GM10847 (cell line): Measurements from ENCODE around the gene RET.

Experiments
- POLR2A ChIP-seq: IDR thresholded peaks from 2 replicates; pipeline ENCODE4 v1.6.1; 2011; ENCODE audit not compliant: insufficient read length; ENCODE audit errors: extremely low read depth

Gene RET

DNA sequence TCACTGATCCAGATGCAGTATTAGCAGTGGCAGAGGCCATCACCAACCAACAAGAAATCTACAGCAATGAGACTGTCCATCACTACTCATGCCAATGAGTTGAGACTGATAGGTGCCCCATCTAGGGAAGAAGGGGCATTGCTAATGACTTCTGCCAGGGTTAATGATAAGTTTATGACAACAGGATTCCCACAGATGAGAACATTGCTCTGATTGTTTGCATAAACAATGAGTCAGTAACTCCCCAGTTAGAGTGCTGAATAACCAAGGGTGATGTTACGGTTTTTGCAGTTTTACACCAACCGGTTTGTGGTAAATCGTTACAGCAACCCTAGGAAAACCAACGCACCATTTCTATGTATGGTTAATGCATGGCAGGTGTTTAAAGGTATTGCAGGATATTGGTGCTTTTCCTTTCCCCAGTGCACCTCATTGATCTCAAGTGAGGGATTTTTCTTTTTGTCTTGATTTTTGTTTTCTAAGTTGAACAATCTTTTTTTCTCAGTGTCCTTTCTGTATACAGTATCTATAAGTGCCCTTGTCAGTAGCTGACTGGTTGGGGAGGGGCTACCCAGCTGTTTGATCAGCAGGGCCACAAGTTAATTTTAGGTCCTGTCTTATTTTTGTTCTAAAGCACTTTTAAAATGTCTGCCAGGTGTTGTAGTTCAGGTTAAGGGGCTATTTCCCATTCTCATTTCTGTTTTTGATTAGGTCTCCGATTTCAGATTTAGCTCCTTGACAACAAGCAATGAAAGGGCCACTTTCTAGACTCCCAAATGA is 57.4 kb downstream of the RET start:
- TF ChIP-seq POLR2A: no peak

- no peak for TF ChIP-seq POLR2A
Observed at GRCh38 chr10:43135064-43135463, 58.2 kb downstream of the RET start.

DNA sequence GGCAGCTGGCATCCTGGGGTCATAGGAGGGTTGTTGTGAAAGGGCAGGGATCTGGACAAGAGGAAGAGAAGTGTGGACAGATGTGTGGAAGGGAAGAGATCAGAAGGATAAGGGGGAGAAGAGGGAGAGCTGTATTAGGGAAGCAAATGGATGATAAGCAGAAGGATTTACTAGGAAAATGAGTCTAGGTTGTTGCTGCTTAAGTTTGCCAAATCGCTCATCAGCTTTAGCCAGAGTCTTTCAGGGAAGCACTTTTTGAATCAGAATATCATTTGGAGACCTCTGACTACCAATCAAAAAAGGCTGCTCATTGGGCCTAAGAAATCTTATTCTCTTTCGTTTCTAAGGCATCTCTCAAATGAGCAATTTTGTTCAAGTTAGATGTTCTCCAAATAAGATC is 58.8 kb downstream of the RET start:
- no peak for TF ChIP-seq POLR2A

GRCh38 chr10:43136432-43136831 is 59.6 kb downstream of the RET start:
- TF ChIP-seq POLR2A: no peak

DNA sequence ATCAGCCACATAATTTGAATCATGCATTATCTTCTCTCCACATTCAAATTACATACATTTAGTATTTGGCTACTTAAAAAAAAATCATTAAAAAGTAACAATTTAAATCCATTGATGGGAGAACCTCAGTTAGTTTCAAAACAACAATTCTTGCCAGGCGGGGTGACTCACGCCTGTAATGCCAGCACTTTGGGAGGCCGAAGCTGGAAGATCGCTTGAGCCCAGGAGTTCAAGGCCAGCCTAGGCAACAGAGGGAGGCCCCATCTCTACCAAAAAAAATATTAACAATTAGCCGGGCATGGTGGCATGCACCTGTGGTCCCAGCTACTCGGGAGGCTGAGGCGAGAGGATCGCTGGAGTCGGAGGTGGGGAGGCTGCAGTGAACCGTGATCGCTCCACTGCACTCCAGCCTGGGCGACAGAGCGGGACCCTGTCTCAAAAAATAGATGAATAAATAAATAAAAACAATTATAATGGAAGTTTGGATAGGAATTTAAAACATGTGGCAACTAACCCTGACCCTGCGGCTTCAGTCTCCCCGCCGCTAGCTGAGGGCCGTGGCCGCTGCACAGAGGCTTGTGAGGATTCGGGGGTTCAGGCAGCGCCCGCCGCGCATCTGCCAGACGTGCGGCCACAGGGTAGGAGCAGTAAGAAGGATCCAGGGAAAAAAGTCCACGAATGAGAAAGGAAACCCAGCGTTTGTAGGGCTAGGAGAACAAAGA is 60.3 kb downstream of the RET start:
- no peak for TF ChIP-seq POLR2A

DNA sequence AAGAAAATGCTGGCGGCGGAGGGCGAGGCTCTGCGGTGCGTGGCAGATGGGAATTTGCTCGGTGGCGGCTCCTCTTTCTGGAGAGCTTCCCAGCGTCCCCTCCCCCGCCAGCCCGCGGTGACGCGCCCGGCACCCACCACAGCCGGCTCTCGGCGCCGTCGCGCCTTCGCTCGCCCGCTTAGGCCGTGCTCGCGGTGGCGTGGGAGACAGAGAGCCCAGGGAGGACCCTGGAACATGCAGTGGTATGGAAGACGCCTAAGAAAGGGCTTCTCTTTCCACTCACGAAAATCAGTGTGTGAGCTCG is 60.8 kb downstream of the RET start:
- no peak for TF ChIP-seq POLR2A

DNA sequence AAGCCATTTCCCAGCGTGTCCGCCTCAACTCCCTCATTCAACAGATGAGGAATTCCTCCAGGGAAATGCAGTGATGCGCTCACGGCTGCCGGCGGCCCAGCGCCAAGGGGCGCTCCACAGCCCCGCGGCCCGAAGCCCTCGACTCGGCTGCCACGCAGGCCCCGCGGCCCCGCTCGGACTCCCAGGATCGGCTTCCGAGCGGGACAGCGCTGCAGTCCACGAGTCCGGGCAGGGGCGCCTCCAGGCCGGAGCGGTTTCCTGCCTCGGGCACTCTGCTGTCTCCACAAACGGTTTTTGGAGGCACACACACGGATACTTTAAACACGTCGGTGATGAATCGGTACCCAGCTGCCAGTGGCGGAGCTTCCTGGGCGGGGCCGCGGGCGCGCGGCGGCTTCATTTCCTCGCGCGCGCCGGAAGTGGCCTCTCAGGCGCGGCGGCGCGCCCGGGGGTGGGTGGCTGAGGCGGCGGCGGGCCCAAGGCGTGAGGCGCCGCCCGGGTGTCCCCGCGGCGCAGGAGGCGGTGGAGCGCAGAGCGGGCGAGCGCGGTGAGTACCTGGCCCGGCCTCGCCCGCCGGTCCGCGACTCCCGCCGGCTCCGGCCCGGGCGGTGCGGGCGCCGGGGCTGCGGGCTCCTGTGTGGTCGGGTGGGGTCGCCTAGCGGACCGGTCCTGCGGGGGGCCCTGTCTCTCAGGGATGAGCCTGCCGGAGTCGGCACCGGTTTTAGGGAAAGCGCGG is 61.3 kb downstream of the RET start, which contains the start of gene CSGALNACT2:
CSGALNACT2 (plus strand) TSS at position 425 of the 736 bp plus-strand sequence. CDS start 16,705 bp downstream, outside the sequence.
- TF ChIP-seq POLR2A: peak; percentile 87

GRCh38 chr10:43138757-43139241 is 61.9 kb downstream of the RET start:
- TF ChIP-seq POLR2A: no peak

- no peak for TF ChIP-seq POLR2A
Observed at GRCh38 chr10:43141421-43141820, 64.6 kb downstream of the RET start.

DNA sequence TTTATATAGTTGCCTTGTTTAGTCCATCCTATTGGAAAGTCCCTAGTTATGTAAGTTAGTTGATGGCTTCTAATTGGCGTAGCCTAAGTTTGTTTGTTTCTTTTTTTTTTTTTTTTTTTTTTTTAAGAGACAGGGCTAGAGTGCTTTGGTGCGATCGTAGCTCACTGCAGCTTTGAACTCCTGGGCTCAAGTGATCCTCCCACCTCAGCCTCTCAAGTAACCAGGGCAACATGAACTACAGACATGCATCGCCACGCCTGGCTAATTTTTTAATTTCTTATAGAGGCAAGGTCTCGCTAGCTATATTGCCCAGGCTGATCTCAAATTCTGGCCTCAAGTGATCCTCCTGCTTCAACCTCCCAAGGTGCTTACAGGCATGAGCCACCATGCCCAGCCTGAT is 68.4 kb downstream of the RET start:
- no peak for TF ChIP-seq POLR2A

GRCh38 chr10:43151371-43151770 is 74.5 kb downstream of the RET start:
- no peak for TF ChIP-seq POLR2A

DNA sequence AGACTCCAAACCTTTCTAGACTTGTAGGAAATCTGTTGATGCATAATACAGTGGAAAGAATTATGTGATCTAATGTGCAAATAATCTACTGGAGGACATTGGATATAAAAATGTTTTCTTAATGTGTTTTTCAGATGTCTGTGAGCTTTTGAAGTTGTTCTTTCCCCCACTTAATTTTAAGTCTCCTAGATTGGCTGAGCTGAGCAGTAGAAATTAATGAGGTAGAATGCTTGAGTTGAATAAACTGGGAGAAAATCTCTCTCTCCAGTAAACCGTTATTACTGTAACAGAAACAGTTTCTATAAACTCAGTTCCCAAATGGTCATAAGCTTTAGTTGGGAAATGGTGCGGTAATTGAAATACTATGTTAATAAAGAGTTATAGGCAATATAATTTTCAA is 77.0 kb downstream of the RET start:
- TF ChIP-seq POLR2A: no peak

- TF ChIP-seq POLR2A: no peak
Observed at GRCh38 chr10:43155221-43155620, 78.4 kb downstream of the RET start.

DNA sequence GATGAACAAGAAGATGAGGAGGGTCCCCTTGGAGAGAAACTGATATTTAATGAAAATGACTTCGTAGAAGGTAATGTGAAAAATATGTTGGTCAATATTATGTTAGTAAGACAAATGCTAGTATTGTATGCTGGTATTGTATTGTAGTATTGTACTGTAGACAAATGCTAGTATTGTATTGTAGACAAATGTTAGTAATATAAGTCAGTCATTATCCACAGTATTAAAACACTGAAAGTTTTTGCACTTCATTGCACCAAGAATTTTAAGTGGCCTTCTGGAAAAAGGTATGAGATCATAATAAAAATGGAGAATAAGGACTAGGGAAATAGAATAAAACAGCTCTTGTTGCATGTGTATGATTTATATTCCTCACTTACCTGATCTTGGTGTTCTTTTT is 78.9 kb downstream of the RET start:
- no peak for TF ChIP-seq POLR2A

- no peak for TF ChIP-seq POLR2A
Observed at GRCh38 chr10:43156590-43157341, 79.9 kb downstream of the RET start.
